Activated CD8-positive, alpha-beta memory T cell treated with anti-CD3 and anti-CD28 coated beads for 48 hours (primary cell): ENCODE data around the gene ITPKC.
A peak's percentile ranks its signal among the peaks of the same experiment; 100 is the strongest.

Experiments used
- DNase-seq, 3 experiments: peaks; one replicate each; pipeline ENCODE4 v3.0.0-alpha.2; 2020; ENCODE audit warnings: low read depth in 2 of 3, low spot score in 2 of 3

The ITPKC gene

DNA sequence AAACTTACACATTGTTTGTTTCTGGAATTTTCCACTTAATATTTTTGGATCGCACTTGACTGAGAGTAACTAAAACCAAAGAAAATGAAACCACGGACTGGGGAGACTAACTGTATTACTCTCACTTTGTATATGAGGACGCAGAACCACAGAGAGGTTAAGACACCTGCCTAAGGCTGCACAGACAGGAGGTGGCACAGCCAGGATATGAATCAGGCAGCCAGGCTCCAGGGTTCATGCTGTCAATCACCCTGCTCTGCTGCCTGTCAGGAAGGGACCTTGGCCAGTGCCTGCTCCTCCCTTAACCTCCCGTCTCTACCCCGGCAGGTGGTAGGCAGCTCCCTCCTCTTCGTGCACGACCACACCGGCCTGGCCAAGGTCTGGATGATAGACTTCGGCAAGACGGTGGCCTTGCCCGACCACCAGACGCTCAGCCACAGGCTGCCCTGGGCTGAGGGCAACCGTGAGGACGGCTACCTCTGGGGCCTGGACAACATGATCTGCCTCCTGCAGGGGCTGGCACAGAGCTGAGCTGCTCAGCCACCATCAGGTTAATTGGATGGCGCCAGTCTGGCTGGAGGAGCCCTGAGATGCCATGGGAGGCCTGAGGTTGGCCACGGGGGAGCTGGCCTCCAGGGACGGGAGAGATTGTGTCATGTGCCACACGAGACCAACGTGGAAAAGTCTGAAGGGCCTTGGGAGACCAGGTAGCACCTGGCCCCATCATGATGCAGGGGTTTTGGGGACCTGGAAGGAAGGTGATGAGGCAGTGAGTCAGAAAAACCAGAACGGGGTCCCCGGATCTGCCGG is 22.3 kb downstream of the ITPKC start:
- DNase-seq = no peak

DNA sequence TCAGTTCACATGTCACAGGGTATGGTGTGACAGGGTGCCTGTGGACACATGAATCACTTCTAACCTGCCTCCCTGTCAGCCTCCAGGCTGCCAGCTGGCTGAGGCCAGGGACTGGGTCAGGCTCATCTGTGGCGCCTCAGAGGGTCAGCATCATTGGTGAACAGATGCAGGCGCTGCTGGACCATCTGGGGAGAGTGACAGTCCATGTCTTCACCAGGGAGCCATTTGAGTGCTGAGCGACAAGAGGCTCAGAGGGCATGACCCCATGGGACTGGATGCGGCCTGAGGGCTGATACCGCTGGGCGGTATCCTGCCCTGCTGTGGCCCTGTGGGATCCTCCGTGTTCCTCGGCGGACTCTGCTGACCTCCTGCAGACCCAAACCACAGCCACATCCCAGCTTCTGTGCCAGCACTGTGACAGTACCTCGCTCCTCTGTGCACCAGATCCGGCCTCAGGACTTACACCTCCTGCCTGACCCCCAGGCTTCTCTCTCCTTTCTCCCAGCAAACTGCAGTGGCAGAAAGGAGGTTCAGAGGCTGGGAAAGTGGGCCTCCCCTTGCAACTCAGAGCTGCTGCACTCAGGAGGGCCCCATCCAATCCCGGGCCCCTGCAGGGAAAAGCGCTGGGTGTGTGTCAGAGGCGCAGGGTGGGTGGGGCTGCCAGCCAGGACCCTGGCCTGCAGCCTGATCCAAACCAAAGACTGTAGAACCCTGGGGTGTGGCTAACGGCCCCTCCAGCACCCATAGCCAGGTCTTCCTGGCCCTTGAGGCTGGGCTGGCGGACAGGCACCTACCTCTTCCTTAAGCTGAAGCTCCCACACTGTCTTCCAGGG is 23.2 kb downstream of the ITPKC start:
- no peak for DNase-seq

DNA sequence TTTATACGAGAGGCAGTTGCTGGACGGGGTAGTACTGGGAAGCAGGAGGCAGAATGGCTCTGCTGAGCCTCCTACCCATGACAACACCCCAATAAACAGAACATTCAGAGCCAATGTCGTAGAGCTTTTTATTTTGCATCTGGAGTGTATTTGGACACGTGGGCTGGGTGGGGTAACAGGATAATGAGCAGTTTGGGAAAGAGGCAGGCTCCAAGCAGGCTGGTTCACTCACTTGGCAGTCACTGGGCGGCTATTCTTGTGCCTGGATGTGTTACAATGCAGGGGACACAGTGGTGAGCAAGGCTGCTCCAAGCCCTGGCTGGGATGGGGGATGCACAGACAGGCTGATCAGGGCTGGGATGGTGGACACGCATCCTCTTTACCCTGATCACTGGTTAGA is 23.8 kb downstream of the ITPKC start:
- no peak for DNase-seq

DNA sequence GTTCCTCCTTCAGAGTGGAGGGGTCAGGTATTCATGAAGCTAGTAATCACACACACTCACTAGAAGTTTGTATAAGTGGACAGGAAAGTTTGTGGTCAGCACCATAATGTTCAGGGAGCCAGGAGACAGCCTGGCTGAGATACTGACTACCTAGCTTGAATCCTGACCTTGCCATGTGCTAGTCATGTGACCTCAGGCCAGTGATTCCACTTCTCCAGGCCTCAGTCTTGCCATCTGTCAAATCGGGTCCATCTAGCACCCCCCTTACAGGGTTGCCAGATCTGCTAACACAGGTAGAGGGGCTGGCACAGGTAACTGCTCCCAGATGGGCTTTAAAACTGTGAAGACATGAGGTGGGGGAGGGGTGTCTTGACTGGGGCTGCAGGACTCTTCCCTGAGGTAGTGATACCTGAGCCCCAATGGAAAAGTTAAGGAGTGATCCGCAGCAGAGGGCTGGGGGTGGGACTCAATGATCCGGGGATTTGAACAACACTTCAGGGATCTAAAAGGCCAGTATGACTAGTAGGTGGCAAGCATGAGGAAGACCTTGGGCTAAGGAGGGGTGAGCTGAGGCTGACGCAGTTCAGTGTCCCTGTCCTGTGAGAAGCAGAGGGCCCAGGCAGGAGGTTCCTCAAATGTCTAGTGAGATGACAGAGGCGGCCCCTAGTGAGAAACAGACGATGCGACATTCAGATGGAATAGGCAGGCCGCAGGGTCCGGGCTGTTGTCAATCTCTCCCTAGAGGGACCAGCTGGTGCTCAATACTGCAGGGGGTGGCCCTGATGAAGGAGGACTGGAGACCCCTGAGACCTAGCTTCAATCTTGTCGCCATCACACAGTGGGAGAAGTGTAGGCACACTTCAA is 24.8 kb downstream of the ITPKC start:
- DNase-seq = no peak

DNA sequence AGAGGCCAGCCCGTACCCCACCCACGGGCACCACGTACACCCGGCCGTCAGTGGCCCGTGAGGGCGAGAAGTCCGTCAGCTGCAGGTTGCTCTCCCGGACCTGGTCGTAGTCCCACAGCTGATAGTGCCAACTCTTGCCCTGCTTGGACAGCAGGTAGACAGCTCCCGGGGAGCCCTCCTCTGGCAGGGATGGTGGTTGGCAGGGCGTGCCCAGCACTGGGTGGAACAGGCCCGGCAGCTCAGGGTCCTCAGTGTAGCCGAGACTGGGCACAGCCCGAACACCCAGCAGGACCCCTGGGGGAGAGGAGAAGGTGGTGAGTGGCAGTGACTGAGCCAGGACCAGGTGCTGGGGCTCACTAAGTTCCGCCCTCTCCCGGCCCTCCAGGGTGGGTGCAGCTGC is 25.6 kb downstream of the ITPKC start:
- DNase-seq = no peak

DNA sequence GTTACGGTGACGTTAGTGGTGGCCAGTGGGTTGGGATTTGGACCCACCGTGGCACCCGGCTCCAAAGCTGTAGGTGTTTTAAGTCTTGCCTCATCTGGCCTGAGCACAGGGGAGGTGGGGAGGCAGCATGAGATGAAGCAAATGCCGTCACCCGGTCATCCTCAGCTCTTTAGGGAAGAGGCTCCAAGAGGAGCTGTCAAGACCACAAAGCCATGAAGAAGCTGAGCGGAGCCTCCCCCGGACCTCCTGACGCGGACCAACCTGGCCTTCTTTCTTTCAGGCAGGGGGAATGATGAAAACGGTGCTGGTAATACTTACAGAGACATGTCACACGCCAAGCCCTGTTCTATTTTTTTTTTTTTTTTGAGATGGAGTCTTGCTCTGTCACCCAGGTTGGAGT is 26.0 kb downstream of the ITPKC start:
- DNase-seq = no peak

DNA sequence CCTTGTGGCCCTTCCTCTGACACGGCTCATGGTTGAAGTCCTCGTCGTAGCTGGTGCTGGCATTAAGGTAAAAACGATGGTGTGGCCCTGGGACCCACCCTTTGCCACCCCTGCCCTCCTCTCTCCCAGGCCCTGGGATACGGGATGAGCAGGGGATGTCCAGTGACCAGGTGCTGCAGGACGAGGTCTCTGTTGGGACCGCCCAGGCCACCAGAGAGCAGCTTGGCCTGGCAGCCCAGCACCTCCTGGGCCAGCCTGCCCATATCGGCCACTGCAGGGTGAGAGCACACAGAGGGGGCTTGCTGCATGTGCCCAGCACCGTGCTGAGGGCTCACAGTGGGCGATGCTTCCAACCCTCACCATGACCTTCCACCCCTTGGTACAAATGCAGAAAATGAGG is 27.0 kb downstream of the ITPKC start:
- no peak for DNase-seq

DNA sequence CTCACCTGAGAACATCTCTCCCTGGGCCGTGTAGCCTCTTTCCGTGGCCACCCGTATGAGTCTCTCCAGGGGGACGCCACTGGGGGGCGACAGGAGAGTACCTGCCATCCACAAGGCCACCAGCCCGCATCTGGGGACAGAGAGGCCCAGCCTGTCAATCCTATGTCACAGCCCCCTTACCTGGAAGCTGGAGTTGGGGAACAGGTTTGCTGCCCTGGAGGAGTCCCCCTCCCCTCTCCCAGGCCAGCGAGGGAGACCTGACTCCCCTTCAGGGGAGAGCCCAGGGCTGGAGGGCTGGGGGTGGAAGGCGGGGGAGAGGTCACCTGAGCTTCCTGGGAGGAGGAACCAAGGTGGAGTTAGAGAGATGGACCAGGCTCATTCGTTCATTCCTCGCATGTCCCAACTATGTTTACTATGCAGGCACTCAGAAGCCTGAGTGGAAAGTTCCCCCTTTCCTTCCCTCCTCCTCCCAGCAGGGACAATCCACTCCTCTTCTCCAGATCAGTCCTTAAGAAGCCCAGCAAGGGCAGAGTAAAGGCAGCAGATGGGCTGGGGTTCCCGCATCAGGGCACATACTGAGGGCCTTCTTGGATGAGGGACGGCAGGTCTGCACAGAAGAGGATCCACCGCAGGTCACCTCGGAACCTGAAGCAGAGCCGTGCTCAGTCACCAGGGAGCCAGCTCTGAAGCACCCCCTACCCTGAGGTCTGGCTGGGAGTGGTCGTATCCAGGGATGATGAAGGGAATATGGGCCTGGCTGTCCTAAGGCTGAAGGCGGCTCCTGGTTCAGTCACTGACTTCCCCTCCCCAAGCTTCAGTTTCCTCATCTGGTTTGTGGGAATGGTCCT is 27.9 kb downstream of the ITPKC start:
- DNase-seq = no peak

DNA sequence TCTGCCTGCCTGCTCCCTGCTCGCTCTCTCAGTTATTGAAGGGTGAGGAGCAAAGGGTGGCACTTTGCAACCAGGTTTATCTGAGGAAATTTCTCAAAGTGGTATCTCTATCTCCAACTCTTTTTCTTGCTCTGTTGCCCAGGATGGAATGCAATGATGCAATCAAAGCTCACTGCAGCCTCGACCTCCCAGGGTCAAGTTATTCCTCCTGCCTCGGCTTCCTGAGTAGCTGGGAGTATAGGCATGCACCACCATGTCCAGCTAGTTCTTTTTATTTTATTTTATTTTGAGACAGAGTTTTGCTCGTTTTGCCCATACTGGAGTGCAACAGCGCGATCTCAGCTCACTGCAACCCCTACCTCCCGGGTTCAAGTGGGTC is 28.5 kb downstream of the ITPKC start:
- DNase-seq = no peak

DNA sequence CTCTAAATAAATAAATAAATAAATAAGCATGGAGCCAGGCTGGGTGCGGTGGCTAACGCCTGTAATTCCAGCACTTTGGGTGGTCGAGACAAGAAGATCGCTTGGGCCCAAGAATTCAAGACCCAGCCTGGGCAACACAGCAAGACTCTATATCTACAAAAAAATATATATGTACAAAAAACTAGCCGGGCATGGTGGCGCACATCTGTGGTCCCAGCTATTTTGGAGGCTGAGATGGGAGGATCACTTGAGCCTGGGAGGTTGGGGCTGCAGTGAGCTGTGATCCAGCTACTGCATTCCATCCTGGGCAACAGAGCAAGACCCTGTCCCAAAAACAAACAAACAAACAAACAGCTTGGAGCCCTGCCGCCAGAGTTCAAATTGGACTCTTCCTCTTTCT is 30.6 kb downstream of the ITPKC start:
- no peak for DNase-seq

DNA sequence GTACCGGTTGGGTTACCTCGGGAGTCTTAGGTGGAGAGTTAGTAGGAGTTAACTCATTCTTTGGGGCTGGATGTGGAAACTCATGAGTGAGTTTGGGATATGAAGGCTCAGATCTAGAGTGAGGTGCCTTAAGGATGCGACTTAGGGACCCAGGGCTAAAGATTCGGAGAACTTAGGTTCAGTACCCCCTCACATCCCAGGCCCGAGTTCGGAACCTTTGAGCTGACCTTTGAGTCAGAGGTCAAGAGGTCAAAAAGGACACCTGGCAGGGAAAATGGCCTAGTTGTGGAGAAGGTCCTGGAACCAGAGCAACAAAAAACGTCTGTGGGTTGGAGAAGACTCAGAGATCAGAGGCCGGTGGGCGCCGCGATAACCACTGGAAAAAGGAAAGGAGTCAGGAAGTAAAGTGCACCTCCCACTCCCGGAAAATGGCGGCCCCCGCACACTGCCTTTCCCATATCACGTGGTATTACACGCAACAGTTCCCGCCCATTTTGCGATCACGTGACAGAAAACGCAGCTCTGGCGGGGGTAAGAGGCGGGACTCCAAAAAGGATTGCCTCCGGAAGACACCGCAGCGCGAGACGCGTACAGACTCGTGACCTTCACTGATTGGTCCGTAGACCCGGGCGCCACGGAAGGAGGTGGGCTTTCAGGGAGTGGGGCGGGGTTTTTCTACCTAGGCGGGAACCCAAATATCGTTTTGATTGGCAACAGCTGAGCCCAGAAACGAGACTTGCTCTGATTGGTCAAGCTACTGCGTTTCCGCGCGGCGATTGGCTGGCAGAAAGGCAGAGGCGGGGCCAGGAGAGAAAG is 33.4 kb downstream of the ITPKC start, which contains the start of gene ACTMAP:
Gene ACTMAP (minus strand): TSS at position 420 of the 816 bp plus-strand sequence. CDS start 674 bp downstream, outside the sequence.
- peak; percentile 97 for DNase-seq

DNA sequence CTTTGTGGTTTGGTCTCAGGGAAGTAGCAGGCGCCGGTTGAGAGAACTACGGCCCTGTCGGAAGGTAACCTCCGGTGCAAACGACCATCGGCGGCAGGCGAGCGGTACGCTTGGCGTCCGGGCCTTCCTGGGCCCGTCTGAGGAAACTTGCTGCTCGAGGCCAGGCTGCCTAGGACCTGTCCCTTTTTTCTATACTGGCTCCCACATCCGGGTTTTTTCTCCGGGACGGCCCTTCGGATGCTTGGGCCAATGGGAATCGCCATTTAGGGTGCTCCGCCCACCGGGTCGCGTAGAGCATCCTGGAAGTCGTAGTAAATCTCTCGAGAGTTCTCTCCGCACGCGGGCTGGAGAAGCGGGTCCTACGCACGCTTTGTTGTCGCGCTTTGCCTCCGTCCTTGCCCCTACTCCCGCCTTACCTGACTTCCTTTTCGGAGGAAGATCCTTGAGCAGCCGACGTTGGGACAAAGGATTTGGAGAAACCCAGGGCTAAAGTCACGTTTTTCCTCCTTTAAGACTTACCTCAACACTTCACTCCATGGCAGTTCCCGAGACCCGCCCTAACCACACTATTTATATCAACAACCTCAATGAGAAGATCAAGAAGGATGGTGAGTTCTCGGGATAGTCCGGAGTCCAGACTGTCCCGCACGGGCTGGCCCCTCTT is 34.1 kb downstream of the ITPKC start, which contains the start of gene SNRPA:
Gene SNRPA (plus strand): TSS at position 330 of the 664 bp plus-strand sequence. CDS start 206 bp downstream, at position 536.
- peak; percentile 88 to 94 (median 88) for DNase-seq

DNA sequence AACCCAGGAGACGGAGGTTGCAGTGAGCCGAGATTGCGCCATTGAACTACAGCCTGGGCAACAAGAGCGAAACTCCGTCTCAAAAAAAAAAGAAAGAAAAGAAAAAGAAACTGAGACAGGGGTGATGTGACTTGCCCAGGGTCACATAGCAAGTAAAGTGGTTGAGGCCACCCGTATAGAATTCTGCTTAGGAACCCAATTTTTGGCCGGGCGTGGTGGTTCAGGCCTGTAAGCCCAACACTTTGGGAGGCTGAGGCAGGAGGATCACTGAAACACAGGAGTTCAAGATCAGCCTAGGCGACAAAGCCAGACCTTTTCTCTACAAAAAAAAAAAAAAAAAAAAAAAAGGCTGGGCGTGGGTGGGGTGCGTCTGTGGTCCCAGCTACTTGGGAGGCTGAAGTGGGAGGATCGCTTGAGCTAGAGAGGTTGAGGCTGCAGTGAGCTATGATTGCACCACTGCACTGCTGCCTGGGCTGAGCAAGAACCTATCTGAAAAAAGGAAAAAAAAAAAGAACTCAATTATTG is 35.4 kb downstream of the ITPKC start:
- DNase-seq = no peak

DNA sequence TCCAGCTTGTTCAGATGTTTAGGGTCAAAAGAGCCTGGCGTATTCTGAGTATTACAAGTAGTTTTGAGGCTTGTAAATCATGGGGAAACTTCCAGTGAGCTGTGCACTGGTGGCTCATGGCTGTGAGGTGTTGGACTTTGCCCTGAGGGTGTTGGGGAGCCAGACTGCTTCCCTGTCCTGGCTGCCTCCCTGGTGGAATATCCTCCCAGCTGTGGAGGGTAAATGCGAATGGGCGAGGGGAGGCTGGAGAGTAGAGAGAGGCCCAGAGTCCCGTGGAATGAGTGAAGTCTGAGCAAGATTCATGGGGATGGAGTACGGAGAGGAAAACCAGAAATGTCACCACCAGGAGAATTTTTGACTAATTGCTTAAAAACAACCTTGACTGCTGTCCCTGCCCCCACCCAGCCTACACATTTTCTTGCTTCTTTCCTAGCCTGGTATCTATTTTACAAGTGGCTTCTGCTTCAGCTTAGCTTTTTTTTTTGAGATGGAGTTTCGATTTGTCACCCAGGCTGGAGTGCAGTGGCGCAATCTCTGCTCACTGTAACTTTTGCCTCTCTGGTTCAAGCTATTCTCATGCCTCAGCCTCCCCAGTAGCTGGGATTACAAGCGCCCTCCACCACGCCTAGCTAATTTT is 37.8 kb downstream of the ITPKC start:
- DNase-seq = no peak

DNA sequence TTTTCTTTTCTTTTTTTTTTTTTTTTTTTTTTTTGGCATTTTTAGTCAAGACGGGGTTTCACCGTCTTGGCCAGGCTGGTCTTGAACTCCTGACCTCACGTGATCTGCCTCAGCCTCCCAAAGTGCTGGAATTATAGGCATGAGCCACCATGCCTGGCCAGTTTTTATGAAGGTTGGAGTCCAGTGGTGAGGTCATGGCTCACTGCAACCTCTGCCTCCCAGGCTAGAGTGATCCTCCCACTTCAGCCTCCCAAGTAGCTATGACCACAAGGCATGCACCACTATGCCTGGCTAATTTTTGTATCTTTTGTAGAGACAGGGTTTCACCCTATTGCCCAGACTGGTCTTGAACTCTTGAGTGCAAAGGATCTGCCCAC is 38.3 kb downstream of the ITPKC start:
- no peak for DNase-seq

DNA sequence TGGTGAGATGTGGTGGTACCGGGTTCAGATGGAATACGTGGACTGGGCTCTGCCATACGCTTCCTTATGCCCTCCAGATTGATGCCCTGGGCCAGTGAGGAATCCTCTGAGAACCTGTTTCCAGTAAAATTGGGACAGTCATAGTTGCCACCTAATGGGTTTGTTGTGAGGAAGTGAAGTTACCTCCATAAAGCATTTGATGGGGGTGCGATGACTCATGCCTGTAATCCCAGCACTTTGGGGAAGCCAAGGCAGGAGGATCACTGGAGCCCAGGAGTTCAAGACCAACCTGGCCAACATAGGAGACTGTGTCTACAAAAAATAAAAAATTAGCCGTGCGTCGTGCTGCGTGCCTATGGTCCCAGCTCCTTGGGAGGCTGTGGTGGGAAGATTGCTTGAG is 38.9 kb downstream of the ITPKC start:
- DNase-seq = no peak

DNA sequence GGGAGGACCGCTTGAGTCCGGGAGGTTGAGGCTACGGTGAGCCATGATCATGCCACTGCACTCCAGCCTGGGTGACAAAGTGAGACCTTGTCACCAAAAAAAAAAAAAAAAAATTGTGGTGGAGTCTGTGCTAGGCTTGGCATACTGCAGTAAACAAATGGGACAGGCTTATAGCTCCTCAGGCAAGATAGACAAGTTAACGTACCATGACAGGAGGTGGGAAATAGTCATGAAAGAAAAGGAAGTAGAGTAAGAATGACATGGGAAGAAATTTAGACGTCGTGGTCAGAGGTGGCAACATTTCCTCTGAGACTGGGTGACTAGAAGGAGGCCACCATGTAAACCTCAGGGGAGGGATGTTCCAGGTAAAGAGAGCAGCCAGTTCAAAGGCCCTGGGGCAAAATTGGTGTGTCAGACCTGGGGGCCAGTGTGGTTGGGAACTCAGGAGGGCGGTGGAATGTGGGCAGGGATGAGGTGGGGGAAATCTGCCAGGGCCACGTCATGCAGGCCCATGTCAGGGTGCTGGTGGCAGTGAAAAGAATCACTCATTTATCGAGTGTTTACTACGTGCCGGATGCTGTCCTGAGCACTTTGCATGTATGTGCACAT is 39.7 kb downstream of the ITPKC start:
- no peak for DNase-seq

DNA sequence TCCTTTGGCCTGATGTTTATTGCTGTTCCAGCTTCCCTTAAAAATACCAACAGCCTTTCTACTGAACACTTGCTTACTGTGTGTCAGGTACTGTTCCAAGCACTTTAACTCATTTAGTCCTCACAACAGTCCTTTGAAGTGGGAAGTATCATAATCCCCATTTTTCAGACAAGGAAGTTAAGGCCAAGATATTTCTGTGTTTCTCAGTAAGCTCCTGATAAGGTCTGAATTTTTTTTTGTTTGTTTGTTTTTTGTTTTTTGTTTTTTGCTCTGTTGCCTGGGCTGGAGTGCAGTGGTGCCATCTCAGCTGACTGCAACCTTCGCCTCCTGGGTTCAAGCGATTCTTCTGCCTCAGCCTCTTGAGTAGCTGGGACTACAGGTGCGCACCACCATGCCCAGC is 41.6 kb downstream of the ITPKC start:
- no peak for DNase-seq
